IPS-20b (cell line): ENCODE results near the gene ACAP2.
"Not testable (repeated sequence)": the region's sequence is repeated elsewhere in the genome, so short reads cannot be mapped to it uniquely, and the experiment has no call there.

Source experiments
- H3K27ac ChIP-seq: one replicate; pipeline ENCODE4 v1.5.1; 2013; ENCODE audit warnings: low read length
- H3K27me3 ChIP-seq: 2 replicates; pipeline ENCODE4 v1.6.1; 2013; ENCODE audit warnings: mild to moderate bottlenecking, low read length, inconsistent platforms; ENCODE audit not compliant: insufficient read depth
- H3K36me3 ChIP-seq: 2 replicates; pipeline ENCODE4 v1.6.1; 2013; ENCODE audit warnings: low read depth, mild to moderate bottlenecking, inconsistent platforms, low read length, moderate library complexity; ENCODE audit not compliant: insufficient read depth
- H3K4me1 ChIP-seq: 2 replicates; pipeline ENCODE4 v1.6.1; 2013; ENCODE audit warnings: mild to moderate bottlenecking, control low read depth, inconsistent platforms, low read length, moderate library complexity; ENCODE audit not compliant: insufficient read depth
- H3K4me3 ChIP-seq: 2 replicates; pipeline ENCODE4 v1.5.1; 2013; ENCODE audit warnings: mild to moderate bottlenecking, low read length, inconsistent platforms
- H3K9ac ChIP-seq: 2 replicates; pipeline ENCODE4 v1.6.1; 2013; ENCODE audit warnings: low read depth, mild to moderate bottlenecking, inconsistent platforms, low read length, moderate library complexity
- H3K9me3 ChIP-seq: 2 replicates; pipeline ENCODE4 v1.6.1; 2013; ENCODE audit warnings: mild to moderate bottlenecking, low read depth, low read length, inconsistent platforms; ENCODE audit not compliant: insufficient read depth

ACAP2 gene

DNA sequence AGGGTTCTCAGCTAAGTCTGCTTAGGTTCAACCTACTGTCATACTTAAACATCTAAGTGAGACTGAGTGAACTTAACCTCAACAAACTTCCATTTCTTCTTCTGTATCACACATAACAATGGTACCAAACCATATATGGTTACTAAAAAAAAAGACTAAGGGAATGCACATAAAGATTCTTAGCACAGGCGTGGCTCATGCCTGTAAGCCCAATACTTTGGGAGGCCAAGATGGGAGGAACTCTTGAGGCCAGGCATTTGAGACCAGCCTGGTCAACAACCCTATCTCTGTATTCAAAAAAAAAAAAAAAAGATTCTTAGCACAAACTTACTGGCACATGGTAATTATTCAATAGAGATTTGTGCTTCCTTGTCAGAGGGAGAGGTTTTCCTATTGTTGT, 57.9 kb downstream of the ACAP2 start:
- Histone ChIP-seq H3K4me1 (peaks cover 39% of the 10 kb centered on the region), H3K27me3 (no peaks in the 10 kb centered on the region), H3K9ac (no peak overlapping the region; the same call in 1 of the 2 replicates), H3K36me3 (no peaks in the 10 kb centered on the region), H3K9me3 (no peaks in the 10 kb centered on the region), H3K4me3 (no peak overlapping the region; the same call in 1 of the 2 replicates), H3K27ac (no peak overlapping the region)

- no peak overlapping the region for H3K9ac ChIP-seq
- H3K27me3 ChIP-seq = no peaks in the 10 kb centered on the region
- H3K4me1 ChIP-seq = no peaks in the 10 kb centered on the region
- no peak overlapping the region for H3K27ac ChIP-seq
- H3K36me3 ChIP-seq = peaks cover 9% of the 10 kb centered on the region; the same call in 1 of the 2 replicates
- no peak overlapping the region for H3K4me3 ChIP-seq
- H3K9me3 ChIP-seq = no peaks in the 10 kb centered on the region
Measured at GRCh38 chr3:195372220-195372619, 70.6 kb downstream of the ACAP2 start.

- Histone ChIP-seq H3K9ac (no peak overlapping the region), H3K9me3 (no peaks in the 10 kb centered on the region), H3K4me1 (no peaks in the 10 kb centered on the region), H3K4me3 (no peak overlapping the region), H3K27ac (no peak overlapping the region), H3K27me3 (no peaks in the 10 kb centered on the region), H3K36me3 (peaks cover 9% of the 10 kb centered on the region; the same call in 1 of the 2 replicates)
Measured at GRCh38 chr3:195366200-195366925, 76.5 kb downstream of the ACAP2 start.

GRCh38 chr3:195365371-195365770, 77.4 kb downstream of the ACAP2 start:
- no peak overlapping the region for H3K9ac ChIP-seq
- H3K36me3 ChIP-seq = peaks cover 9% of the 10 kb centered on the region; the same call in 1 of the 2 replicates
- no peaks in the 10 kb centered on the region for H3K4me1 ChIP-seq
- no peak overlapping the region for H3K4me3 ChIP-seq
- H3K9me3 ChIP-seq = no peaks in the 10 kb centered on the region
- no peak overlapping the region for H3K27ac ChIP-seq
- H3K27me3 ChIP-seq = no peaks in the 10 kb centered on the region

- H3K4me1 ChIP-seq, H3K9me3 ChIP-seq, H3K27ac ChIP-seq, H3K9ac ChIP-seq, H3K27me3 ChIP-seq, H3K4me3 ChIP-seq, H3K36me3 ChIP-seq: not testable (repeated sequence)
Measured at GRCh38 chr3:195357797-195358196, 85.0 kb downstream of the ACAP2 start.

DNA sequence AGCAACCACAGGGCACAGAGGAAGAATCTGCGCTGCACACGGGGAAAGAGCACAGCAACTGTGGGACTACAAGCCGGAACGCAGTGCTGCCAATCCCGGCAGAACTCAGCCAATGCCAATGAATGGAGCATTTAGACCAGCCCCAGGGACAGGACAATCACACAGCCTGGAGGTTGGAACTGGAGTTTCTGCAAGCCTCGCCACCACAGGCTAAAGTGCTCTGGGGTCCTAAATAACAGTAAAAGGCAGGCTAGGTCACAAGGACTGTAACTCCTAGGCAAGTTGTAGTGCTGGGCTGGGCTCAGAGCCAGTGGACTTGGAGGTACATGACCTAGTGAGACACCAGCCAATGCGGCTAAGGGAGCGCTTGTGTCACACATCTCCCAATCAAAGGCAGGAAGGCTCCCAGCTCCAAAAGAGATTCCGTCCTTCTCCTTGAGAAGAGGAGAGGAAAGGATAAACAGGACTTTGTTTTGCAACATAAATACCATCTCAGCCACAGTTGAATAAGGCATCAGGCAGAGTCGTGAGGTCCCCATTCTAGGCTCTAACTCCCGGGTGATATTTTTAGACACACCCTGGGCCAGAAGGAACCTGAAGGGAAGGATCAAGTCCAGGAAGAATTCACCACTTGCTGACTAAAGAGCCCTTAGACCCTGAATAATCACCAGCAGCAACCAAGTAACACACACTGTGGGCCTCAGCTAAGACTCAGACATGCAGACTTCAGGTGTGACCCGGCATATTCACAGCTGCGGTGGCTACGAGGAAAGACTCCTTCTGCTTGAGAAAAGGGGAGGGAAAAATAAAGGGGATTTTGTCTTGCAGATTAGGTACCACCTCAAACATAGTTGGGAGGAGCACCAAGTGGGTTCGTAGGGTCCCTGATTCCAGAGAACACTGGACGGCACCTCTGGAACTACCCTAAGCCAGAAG, 86.4 kb downstream of the ACAP2 start:
- Histone ChIP-seq H3K27ac (no peak overlapping the region), H3K4me1 (peaks cover 9% of the 10 kb centered on the region; the same call in 1 of the 2 replicates), H3K9ac (no peak overlapping the region), H3K9me3 (no peaks in the 10 kb centered on the region), H3K36me3 (no peaks in the 10 kb centered on the region), H3K4me3 (no peak overlapping the region), H3K27me3 (no peaks in the 10 kb centered on the region)

DNA sequence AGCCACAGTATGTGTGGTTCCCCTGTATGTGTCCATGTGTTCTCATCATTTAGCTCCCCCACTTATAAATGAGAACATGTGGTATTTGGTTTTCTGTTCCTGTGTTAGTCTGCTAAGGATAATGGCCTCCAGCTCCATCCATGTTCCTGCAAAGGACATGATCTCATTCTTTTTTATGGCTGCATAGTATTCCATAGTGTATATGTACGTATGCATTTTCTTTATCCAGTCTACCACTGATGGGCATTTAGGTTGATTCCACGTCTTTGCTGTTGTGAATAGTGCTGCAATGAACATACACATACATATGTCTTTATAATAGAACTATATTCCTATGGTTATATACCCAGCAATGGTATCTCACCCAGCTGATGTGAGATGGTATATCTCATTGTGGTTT, 88.8 kb downstream of the ACAP2 start:
- H3K27ac ChIP-seq = not testable (repeated sequence)

GRCh38 chr3:195352895-195353488, 89.8 kb downstream of the ACAP2 start:
- no peak overlapping the region for H3K27ac ChIP-seq
- no peak overlapping the region for H3K9ac ChIP-seq
- H3K36me3 ChIP-seq = no peaks in the 10 kb centered on the region

More for the DNA sequence above, 88.8 kb downstream of the ACAP2 start:
- H3K4me1 ChIP-seq, H3K27me3 ChIP-seq, H3K9me3 ChIP-seq, H3K9ac ChIP-seq, H3K4me3 ChIP-seq, H3K36me3 ChIP-seq: not testable (repeated sequence)

DNA sequence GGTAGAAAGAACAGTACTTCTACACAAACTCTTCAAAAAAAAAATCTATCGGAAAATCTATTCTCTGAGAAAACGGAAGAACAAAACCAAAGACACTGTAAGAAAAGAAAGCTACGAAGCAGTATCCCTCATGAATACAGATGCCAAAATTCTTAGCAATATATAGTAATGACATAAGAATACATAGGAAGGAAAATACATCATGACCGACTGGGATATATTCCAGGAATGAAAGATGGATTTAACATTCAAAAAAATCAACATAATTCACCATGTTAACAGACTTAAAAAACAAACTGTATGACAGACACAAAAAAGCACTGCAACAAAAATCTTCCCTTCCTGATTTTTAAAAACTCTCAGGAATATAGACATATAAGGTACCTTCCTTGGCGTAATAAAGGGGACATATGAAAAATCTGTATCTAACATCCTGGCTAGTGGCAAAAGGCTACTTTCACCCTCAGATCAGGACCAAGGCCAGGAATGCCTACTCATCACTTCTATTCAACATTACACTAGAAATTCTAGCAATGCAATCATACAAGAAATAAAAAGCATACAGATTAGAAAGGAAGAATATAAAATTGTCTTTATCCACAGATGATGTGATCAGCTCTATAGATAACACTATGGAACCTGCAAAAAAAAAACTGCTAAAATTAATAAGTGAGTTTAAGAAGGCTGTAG, 94.2 kb downstream of the ACAP2 start:
- Histone ChIP-seq H3K4me3 (no peak overlapping the region), H3K4me1 (no peaks in the 10 kb centered on the region; the same call in 1 of the 2 replicates), H3K27ac (no peak overlapping the region), H3K9ac (no peak overlapping the region), H3K27me3 (no peaks in the 10 kb centered on the region), H3K36me3 (no peaks in the 10 kb centered on the region), H3K9me3 (no peaks in the 10 kb centered on the region)

More at GRCh38 chr3:195352895-195353488, 89.8 kb downstream of the ACAP2 start:
- H3K9me3 ChIP-seq = no peaks in the 10 kb centered on the region
- H3K4me3 ChIP-seq = no peak overlapping the region
- peaks cover 9% of the 10 kb centered on the region; the same call in 1 of the 2 replicates for H3K4me1 ChIP-seq
- H3K27me3 ChIP-seq = no peaks in the 10 kb centered on the region

GRCh38 chr3:195337747-195338146, 105.1 kb downstream of the ACAP2 start:
- Histone ChIP-seq H3K27ac (no peak overlapping the region), H3K36me3 (no peaks in the 10 kb centered on the region), H3K4me3 (no peak overlapping the region), H3K9me3 (no peaks in the 10 kb centered on the region), H3K9ac (no peak overlapping the region), H3K4me1 (no peaks in the 10 kb centered on the region), H3K27me3 (no peaks in the 10 kb centered on the region)

DNA sequence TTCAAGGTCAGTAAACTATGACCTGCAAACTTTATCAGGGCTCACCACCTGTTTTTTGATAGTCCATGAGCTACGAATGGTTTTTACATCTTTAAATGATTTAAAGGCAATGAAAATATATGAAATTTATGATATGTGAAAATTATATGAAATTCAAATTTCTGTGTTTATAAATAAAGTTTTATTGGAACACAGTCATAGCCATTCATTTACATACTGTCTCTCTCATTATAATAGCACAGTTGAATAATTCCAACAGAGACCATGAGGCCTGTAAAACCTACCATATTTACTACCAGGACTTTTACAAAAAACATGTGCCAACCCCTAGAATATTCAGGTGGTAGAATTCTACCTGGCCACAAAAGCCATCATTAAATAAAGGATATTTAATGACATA, 107.9 kb downstream of the ACAP2 start:
- Histone ChIP-seq H3K9ac (no peak overlapping the region), H3K9me3 (no peaks in the 10 kb centered on the region), H3K4me3 (no peak overlapping the region), H3K36me3 (no peaks in the 10 kb centered on the region), H3K27me3 (no peaks in the 10 kb centered on the region), H3K4me1 (no peaks in the 10 kb centered on the region), H3K27ac (no peak overlapping the region)
